Astrocyte of the cerebellum (primary cell): ENCODE measurements around the gene TGFBI.

ENCODE experiments used
- DNase-seq: peaks from one replicate; pipeline ENCODE4 v3.0.0-alpha.2; 2011; ENCODE audit warnings: low read depth
- H3K4me3 ChIP-seq: 2 replicates; pipeline ENCODE4 v1.5.1; 2011; ENCODE audit warnings: mild to moderate bottlenecking, low read depth, low read length, moderate library complexity
- in situ Hi-C: cut with HindIII; loops from 2 replicates; pipeline ENCODE4 v1.10.0; 2017; ENCODE audit warnings: low sequenced_read_pairs
- TF ChIP-seq, protein P1 (sequence below): IDR thresholded peaks from 2 replicates; pipeline ENCODE4 v1.5.1; 2012; ENCODE audit warnings: low read length, low read depth, moderate library complexity, mild to moderate bottlenecking; ENCODE audit errors: missing control alignments

The TGFBI gene

DNA sequence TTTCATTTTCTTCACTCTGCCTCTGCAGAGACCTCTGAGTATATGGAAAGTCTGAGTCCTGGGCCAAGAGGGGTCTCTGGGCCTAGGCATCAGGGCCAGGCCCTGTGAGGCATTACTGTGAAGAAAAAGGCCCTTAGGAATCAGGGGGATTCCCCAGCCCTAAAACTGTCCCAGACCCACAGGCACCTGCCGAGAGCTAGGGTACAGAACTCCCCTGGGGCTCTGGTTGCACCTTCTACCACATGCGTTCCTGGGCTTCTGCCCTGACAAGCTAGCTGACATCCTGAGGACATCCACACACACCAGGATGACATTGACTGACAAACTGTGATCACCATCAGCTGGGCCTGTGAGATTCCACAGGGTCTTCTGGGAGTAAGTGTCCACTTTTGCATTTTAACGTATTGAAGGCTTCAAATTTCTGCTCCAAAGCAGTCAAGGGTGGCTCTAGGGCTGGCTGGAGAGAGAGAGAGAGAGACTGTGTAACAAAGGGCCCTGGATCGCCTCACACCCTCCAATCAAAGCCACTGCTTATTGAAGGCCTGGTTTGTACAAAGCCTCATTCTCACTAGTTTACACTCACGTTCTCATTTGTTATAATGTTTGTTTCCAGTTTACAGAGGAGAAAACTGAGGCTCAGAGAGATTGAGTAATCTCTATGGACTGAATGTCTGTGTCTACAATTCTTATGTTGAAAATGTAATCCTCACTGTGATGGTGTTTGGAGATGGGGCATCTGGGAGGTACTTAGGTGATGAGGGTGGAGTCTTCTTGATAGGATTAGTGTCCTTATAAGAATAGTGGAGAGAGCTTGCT is 45.1 kb downstream of the TGFBI start:
- TF ChIP-seq, protein P1, sequence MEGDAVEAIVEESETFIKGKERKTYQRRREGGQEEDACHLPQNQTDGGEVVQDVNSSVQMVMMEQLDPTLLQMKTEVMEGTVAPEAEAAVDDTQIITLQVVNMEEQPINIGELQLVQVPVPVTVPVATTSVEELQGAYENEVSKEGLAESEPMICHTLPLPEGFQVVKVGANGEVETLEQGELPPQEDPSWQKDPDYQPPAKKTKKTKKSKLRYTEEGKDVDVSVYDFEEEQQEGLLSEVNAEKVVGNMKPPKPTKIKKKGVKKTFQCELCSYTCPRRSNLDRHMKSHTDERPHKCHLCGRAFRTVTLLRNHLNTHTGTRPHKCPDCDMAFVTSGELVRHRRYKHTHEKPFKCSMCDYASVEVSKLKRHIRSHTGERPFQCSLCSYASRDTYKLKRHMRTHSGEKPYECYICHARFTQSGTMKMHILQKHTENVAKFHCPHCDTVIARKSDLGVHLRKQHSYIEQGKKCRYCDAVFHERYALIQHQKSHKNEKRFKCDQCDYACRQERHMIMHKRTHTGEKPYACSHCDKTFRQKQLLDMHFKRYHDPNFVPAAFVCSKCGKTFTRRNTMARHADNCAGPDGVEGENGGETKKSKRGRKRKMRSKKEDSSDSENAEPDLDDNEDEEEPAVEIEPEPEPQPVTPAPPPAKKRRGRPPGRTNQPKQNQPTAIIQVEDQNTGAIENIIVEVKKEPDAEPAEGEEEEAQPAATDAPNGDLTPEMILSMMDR, result no peak
- no peak for DNase-seq
- in situ Hi-C loops, result no loop called here
- no peak overlapping the region for H3K4me3 ChIP-seq

DNA sequence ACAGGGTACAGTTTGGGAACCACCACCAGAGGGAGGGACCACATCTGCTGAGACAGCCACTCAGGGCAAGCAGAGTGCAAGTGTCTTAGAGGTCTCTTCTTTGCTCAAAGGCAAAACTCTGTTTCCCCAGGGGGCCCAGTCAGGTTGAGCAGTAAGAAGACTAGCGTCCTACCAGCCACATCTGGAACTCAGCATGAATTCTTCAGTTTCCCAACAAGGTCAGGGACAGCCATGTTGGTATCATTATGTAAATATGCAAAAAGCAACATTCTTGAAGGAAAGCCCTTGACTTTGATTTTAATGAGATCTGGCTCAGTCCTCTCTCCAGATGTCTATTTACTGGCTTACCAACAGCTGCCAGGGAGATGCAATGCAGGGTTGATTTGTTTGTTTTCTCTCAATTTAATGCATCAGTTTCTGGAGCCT is 46.7 kb downstream of the TGFBI start:
- no peak overlapping the region for H3K4me3 ChIP-seq
- TF ChIP-seq, protein P1, result no peak
- DNase-seq, result no peak
- in situ Hi-C loops, result no loop called here

DNA sequence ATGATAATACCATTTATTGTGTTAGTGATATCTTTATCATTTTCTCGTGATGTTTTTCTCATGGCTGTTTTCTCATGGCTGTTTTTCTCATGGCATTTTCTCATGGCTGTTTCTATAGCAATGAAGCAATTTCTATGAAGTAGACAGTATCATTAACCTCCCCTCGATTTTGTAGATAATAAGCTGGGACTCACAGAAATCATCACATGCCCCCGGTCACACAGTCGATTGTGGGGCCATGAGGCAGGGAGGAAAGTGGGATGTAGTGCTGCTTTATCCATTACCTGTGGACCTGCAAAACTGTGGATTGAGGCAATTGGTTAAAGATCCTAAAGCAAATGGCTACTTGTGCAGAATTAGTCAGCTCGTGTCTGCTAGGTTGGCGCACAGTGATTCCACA is 47.3 kb downstream of the TGFBI start:
- TF ChIP-seq, protein P1, result no peak
- no peak for DNase-seq
- in situ Hi-C loops, result no loop called here
- H3K4me3 ChIP-seq, result no peak overlapping the region

DNA sequence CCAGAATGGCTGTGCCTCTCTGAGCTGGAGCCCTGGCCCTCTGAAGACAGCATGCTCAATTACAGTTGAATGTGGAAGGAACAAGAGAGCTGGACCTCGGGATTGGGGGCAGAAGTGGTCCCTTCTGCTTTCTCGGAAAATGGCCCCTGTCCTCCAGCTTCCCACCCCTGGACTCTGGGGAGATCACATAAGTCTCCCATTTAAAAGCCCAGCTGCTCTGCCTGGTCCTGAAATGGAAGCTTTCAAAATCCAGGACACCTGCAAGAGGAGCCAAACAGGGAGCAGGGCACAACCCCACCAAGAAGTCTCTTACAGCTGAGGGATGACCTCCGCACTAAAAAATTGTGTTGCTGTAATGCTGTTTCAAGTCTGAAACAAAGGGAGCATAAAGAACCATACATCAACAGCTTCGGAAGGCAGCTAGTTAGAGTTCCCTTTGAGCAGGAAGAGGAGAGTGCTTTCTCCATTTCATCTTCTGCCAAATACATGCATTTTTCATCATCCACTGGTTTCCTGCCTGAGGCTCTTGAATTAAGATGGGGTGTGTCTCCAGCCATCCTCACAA is 48.2 kb downstream of the TGFBI start:
- DNase-seq, result no peak
- in situ Hi-C loops, result no loop called here
- H3K4me3 ChIP-seq, result no peak overlapping the region
- TF ChIP-seq, protein P1, result no peak

DNA sequence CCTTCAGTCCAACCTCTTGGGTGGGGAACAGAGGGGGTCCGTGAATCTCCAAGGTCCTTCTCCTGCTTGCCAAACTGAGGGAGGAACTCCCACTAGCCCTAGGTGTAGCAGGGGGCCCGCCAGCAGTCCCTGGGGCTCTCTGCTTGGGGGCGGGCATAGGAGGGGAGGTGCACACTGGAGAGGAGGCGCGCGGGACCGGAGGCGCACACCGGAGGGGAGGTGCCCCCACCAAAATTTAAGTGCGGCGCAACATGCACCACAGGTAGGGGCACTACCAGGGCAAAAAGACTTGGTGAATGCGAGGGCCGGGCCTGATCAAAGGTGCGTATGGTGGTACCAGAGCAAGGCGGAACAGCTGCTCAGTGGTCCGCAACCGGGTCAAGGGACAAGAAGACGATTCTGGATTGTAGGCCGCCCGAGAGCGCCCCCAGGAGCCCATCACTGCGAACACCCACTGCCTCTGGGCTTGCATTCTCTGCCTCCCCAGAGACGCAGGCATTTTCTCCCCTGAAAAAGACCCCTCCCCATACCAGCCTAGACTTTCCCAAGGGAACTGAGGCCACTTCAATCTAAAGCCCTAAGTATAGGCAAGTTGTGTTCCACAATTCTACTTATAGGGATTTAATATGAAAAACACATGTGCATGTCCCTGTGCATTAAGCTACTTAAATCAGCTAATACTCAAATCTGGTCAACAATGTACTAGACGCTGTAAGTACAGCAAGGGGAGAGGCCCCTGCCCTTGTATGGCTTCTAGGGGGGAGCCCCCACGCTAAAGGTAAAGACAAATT is 50.6 kb downstream of the TGFBI start:
- in situ Hi-C loops, result no loop called here
- TF ChIP-seq, protein P1, result peak; percentile 29
- no peak for DNase-seq
- H3K4me3 ChIP-seq, result peak overlapping the region; percentile 50

DNA sequence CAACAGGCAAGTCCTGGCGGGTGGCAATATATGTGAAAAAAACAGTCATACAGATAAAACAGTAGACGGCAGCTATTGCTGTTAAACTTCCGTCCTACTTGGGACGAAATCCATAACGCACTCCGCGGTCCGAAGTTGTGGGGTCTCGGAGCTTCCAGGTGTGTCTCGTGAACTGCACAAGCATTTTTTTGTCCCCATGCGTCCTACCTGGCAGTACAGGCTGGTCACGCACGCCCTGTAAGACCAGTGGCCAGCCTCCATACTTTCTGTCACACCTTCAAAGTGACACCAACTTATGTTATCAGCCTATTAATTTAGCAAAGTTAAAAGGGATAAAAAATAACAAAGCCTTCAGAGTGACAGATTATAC is 51.3 kb downstream of the TGFBI start:
- DNase-seq, result no peak
- in situ Hi-C loops, result loop anchor here (5.0 kb wide), 1 partner anchor 52 kb away; the partner anchor contains the start of gene SMAD5
- peak overlapping the region; percentile 50 for H3K4me3 ChIP-seq
- TF ChIP-seq, protein P1, result no peak
